H1 (cell line): Measurements from ENCODE around the gene SCAMP2. TPM values are rescaled to one million over a fixed set of nuclear protein-coding genes. Genes with fewer than 3 reads are reported as not detected.

Experiments
- RBBP5 ChIP-seq: IDR thresholded peaks from 2 replicates; pipeline ENCODE4 v1.7.1; 2012; ENCODE audit warnings: low read depth, mild to moderate bottlenecking, inconsistent platforms, low read length, moderate library complexity, borderline replicate concordance
- RNF2 ChIP-seq: fragments of 200-900, 300-1000 bp; sonication (generic); IDR thresholded peaks from 2 replicates; pipeline ENCODE4 v1.7.1; 2016; ENCODE audit warnings: borderline replicate concordance, low read depth, mild to moderate bottlenecking, antibody characterized with exemption, low read length; ENCODE audit not compliant: poor library complexity, severe bottlenecking; ENCODE audit errors: missing control alignments
- SIN3A ChIP-seq, 2 experiments: IDR thresholded peaks in 1 of 2; conservative IDR thresholded peaks in 1 of 2; 2 replicates each; pipeline ENCODE4 v1.6.1; 2011 to 2012; ENCODE audit warnings: low read length in 2 of 2, improper control_type of control experiment in 1 of 2, low read depth in 1 of 2, mild to moderate bottlenecking in 1 of 2
- polyA plus RNA-seq, 7 experiments: library from polyadenylated mRNA; depleted of rRNA in 3 of 7; stranded (reverse) in 5 of 7; unstranded in 2 of 7; fragments of >200 nt in 5 of 7; fragments of 200-250 nt in 2 of 7; gene quantifications; 1 replicate in 5 of 7; 2 replicates in 1 of 7; 4 replicates in 1 of 7; pipeline versions ENCODE4 v1.2.1 to v1.2.3, GENCODE V29; 2011 to 2013; ENCODE audit warnings: missing spikeins in 2 of 7, mixed read lengths in 2 of 7
- total RNA-seq: library from RNA; stranded (reverse); fragmentation: NEBNext Ultra II Directional; extraction: Animal tissue kit (Norgen Biotek cat#: 25700); gene quantifications from 2 replicates; pipeline ENCODE4 v1.2.1, GENCODE V29; 2021
- TF ChIP-seq, protein P1 (sequence below): IDR thresholded peaks from 2 replicates; pipeline ENCODE4 v1.6.1; 2012; ENCODE audit warnings: low read length, inconsistent platforms

Gene SCAMP2
- total and polyA plus RNA-seq, 2 of the 8 experiments (the other 6 are each of a cell fraction or from before 2014, with no cell fraction given) = 41.7 to 131 TPM

DNA sequence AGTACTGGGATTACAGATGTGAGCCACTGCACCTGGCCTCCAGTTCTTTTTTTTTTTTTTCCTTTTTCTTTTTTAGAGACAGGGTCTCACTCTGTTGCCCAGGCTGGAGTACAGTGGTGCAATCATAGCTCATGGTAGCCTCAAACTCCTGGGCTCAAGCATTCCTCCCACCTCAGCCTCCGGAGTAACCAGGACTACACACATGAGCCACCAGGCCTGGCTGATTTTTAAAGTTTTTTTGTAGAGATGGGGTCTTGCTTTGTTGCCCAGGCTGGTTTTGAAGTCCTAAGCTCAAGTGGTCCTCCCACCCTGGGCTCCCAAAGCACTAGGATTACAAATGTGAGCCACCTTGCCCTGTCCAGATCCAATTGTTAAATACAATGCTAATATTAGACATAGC, 16.6 kb downstream of the SCAMP2 start (continued):
- no peak for TF ChIP-seq RNF2
- no peak for TF ChIP-seq SIN3A (conservative IDR thresholded peaks at IDR 0.05 in 1 of 2, IDR thresholded peaks at IDR 0.05 in 1 of 2; ENCODE audit: low read depth in 1 of 2, low read length in 2 of 2)
- TF ChIP-seq RBBP5 = no peak
- TF ChIP-seq, protein P1, sequence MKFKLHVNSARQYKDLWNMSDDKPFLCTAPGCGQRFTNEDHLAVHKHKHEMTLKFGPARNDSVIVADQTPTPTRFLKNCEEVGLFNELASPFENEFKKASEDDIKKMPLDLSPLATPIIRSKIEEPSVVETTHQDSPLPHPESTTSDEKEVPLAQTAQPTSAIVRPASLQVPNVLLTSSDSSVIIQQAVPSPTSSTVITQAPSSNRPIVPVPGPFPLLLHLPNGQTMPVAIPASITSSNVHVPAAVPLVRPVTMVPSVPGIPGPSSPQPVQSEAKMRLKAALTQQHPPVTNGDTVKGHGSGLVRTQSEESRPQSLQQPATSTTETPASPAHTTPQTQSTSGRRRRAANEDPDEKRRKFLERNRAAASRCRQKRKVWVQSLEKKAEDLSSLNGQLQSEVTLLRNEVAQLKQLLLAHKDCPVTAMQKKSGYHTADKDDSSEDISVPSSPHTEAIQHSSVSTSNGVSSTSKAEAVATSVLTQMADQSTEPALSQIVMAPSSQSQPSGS = no peak
